Embryonic facial prominence (tissue), 1 donor: ENCODE data around the gene SETD2.
A peak's percentile ranks its signal among the peaks of the same experiment; 100 is the strongest.
"Not testable (repeated sequence)": the region's sequence is repeated elsewhere in the genome, so short reads cannot be mapped to it uniquely, and the experiment has no call there.

Experiments used
- DNase-seq: peaks from one replicate; pipeline ENCODE4 v3.0.0-alpha.2; 2016; ENCODE audit errors: extremely low spot score

Gene SETD2

GRCh38 chr3:47164007-47164881 lies at the start of gene SETD2:
Gene SETD2, minus strand, starts transcription at chr3:47164113. Its CDS starts 189 bp downstream, at chr3:47163924.
- DNase-seq, result peak; percentile 86

- no peak for DNase-seq
Measured at GRCh38 chr3:47210863-47211405, 47.0 kb upstream of the SETD2 start.

- DNase-seq, result not testable (repeated sequence)
Measured at GRCh38 chr3:47206022-47206421, 42.1 kb upstream of the SETD2 start.

GRCh38 chr3:47204875-47205274 lies 41.0 kb upstream of the SETD2 start:
- no peak for DNase-seq

- DNase-seq, result no peak
Measured at GRCh38 chr3:47202542-47202941, 38.6 kb upstream of the SETD2 start.

- DNase-seq, result no peak
Measured at GRCh38 chr3:47197287-47197686, 33.4 kb upstream of the SETD2 start.

- no peak for DNase-seq
Measured at GRCh38 chr3:47194994-47195393, 31.1 kb upstream of the SETD2 start.

- DNase-seq, result no peak
Measured at GRCh38 chr3:47193871-47194859, 30.3 kb upstream of the SETD2 start.

- no peak for DNase-seq
Measured at GRCh38 chr3:47186285-47186684, 22.4 kb upstream of the SETD2 start.

- not testable (repeated sequence) for DNase-seq
Measured at GRCh38 chr3:47181685-47182084, 17.8 kb upstream of the SETD2 start.

GRCh38 chr3:47180011-47180410 lies 16.1 kb upstream of the SETD2 start:
- DNase-seq, result not testable (repeated sequence)

GRCh38 chr3:47176582-47176981 lies 12.7 kb upstream of the SETD2 start:
- no peak for DNase-seq

GRCh38 chr3:47163169-47164006 lies 525 bp downstream of the SETD2 start:
- DNase-seq, result no peak

GRCh38 chr3:47162697-47163168 lies 1.2 kb downstream of the SETD2 start:
- no peak for DNase-seq

- DNase-seq, result no peak
Measured at GRCh38 chr3:47161983-47162696, 1.8 kb downstream of the SETD2 start.

- no peak for DNase-seq
Measured at GRCh38 chr3:47159820-47160219, 4.1 kb downstream of the SETD2 start.

- no peak for DNase-seq
Measured at GRCh38 chr3:47158208-47158607, 5.7 kb downstream of the SETD2 start.

- no peak for DNase-seq
Measured at GRCh38 chr3:47156396-47156795, 7.5 kb downstream of the SETD2 start.

- no peak for DNase-seq
Measured at GRCh38 chr3:47152578-47152977, 11.3 kb downstream of the SETD2 start.

- DNase-seq, result no peak
Measured at GRCh38 chr3:47151836-47152235, 12.1 kb downstream of the SETD2 start.
